Endothelial cell of umbilical vein (primary cell): Measurements from ENCODE around the gene PLK4.

Experiments used
- EZH2 ChIP-seq: IDR thresholded peaks from 2 replicates; pipeline ENCODE4 v1.6.1; 2012; ENCODE audit warnings: borderline replicate concordance, low read depth, mild to moderate bottlenecking, moderate library complexity, low read length, inconsistent platforms; ENCODE audit not compliant: severe bottlenecking
- FOS ChIP-seq: IDR thresholded peaks from 2 replicates; pipeline ENCODE4 v1.6.1; 2011; ENCODE audit warnings: mild to moderate bottlenecking, low read length, moderate library complexity, borderline replicate concordance; ENCODE audit not compliant: insufficient read depth
- GATA2 ChIP-seq: IDR thresholded peaks from 2 replicates; pipeline ENCODE4 v1.7.0; 2011; ENCODE audit warnings: low read depth, mild to moderate bottlenecking, moderate library complexity, mixed read lengths, low read length; ENCODE audit not compliant: insufficient read length, insufficient read depth
- MYC ChIP-seq: IDR thresholded peaks from one replicate; pipeline ENCODE4 v1.6.1; 2011; ENCODE audit warnings: mild to moderate bottlenecking, low read depth, low read length
- POLR2A ChIP-seq: IDR thresholded peaks from 2 replicates; pipeline ENCODE4 v1.6.1; 2012; ENCODE audit warnings: low read depth, mild to moderate bottlenecking, control low read depth, low read length
- POLR2AphosphoS5 ChIP-seq: IDR thresholded peaks from 2 replicates; pipeline ENCODE4 v1.6.1; 2012; ENCODE audit warnings: low read depth, mild to moderate bottlenecking, control low read depth, low read length, moderate library complexity; ENCODE audit not compliant: insufficient read depth
- TF ChIP-seq, protein P1 (sequence below), 2 donors: IDR thresholded peaks; 1 replicate in 1 of 2; 2 replicates in 1 of 2; pipeline ENCODE4 v1.5.1; 2011; ENCODE audit warnings: low read length in 2 of 2, mild to moderate bottlenecking in 2 of 2, moderate library complexity in 2 of 2, control low read depth in 1 of 2, inconsistent platforms in 1 of 2, low read depth in 1 of 2; ENCODE audit not compliant: insufficient read depth in 1 of 2; ENCODE audit errors: extremely low read depth in 1 of 2
- TF ChIP-seq, protein P2 (sequence below): IDR thresholded peaks from 2 replicates; pipeline ENCODE4 v1.6.1; 2011; ENCODE audit not compliant: insufficient read depth, insufficient read length

DNA sequence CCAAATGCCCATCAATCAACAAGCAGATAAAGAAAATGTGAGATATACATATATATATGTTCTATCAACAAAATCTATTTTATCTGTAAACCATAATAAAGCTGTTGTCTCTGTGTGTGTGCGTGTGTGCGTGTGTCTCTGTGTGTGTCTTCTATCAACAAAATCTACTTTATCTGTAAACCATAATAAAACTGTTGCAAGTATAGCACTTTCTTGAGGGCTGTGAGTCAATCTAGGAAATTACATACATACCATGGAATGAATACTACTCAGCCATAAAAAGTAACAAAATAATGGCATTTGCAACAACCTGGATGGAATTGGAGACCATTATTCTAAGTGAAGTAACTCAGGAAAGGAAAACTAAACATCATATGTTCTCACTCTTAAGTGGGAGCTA is 12.5 kb upstream of the PLK4 start:
- TF ChIP-seq, protein P1, sequence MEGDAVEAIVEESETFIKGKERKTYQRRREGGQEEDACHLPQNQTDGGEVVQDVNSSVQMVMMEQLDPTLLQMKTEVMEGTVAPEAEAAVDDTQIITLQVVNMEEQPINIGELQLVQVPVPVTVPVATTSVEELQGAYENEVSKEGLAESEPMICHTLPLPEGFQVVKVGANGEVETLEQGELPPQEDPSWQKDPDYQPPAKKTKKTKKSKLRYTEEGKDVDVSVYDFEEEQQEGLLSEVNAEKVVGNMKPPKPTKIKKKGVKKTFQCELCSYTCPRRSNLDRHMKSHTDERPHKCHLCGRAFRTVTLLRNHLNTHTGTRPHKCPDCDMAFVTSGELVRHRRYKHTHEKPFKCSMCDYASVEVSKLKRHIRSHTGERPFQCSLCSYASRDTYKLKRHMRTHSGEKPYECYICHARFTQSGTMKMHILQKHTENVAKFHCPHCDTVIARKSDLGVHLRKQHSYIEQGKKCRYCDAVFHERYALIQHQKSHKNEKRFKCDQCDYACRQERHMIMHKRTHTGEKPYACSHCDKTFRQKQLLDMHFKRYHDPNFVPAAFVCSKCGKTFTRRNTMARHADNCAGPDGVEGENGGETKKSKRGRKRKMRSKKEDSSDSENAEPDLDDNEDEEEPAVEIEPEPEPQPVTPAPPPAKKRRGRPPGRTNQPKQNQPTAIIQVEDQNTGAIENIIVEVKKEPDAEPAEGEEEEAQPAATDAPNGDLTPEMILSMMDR (IDR thresholded peaks at IDR 0.05; ENCODE audit: extremely low read depth in 1 of 2, insufficient read depth in 1 of 2, low read depth in 1 of 2, low read length in 2 of 2), result no peak
- TF ChIP-seq EZH2, result no peak
- TF ChIP-seq POLR2AphosphoS5, result no peak
- no peak for TF ChIP-seq GATA2
- TF ChIP-seq POLR2A, result no peak
- TF ChIP-seq, protein P2, sequence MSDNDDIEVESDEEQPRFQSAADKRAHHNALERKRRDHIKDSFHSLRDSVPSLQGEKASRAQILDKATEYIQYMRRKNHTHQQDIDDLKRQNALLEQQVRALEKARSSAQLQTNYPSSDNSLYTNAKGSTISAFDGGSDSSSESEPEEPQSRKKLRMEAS, result no peak
- TF ChIP-seq FOS, result no peak
- no peak for TF ChIP-seq MYC
